ENCODE data around the gene ZNF662. TPM values are rescaled to one million over a fixed set of nuclear protein-coding genes. Genes with fewer than 3 reads are reported as not detected.

ZNF662 gene
- total and polyA plus RNA-seq, 2 of the 13 experiments (the other 11 are each of a cell fraction or from before 2014, with no cell fraction given), result not detected

DNA sequence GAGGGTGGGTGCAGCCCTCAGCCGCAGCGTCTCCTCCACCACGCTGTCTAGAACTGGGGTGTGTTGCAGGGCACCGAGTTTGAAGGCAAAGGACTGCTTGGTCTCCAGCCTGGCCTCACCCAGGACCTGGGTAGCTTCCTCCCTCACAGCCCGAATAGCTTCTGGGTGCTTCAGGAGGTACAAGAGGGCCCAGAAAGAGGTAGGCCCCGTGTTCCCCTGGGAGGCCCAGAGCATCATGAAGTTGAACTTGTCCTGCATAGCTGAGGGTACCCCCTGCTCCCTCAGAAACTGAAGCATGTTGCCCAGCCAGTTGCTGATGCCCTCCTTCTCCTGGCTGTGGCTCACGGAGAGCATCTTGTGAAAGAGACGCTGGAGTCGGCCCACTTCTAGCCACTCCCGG lies 31.2 kb upstream of the ZNF662 start:
- no peaks in the 10 kb centered on the region for H4K20me1 ChIP-seq (ENCODE audit: insufficient read depth, low read length)
- no peaks in the 10 kb centered on the region for H3K9me3 ChIP-seq (ENCODE audit: low read length)
- H3K9ac ChIP-seq (ENCODE audit: insufficient read depth, low read depth, low read length), result no peak overlapping the region
- TF ChIP-seq, protein P1, sequence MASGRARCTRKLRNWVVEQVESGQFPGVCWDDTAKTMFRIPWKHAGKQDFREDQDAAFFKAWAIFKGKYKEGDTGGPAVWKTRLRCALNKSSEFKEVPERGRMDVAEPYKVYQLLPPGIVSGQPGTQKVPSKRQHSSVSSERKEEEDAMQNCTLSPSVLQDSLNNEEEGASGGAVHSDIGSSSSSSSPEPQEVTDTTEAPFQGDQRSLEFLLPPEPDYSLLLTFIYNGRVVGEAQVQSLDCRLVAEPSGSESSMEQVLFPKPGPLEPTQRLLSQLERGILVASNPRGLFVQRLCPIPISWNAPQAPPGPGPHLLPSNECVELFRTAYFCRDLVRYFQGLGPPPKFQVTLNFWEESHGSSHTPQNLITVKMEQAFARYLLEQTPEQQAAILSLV (CRISPR knock-in tag; IDR thresholded peaks at IDR 0.05; ENCODE audit: borderline replicate concordance), result 0 out of 2 replicates have a peak, but pooled peaks have one; percentile 58
- 0 out of 2 replicates have a peak, but pooled peaks have one; percentile 55 for TF ChIP-seq ZNF572 (CRISPR knock-in tag; IDR thresholded peaks at IDR 0.05)
- TF ChIP-seq, protein P2, sequence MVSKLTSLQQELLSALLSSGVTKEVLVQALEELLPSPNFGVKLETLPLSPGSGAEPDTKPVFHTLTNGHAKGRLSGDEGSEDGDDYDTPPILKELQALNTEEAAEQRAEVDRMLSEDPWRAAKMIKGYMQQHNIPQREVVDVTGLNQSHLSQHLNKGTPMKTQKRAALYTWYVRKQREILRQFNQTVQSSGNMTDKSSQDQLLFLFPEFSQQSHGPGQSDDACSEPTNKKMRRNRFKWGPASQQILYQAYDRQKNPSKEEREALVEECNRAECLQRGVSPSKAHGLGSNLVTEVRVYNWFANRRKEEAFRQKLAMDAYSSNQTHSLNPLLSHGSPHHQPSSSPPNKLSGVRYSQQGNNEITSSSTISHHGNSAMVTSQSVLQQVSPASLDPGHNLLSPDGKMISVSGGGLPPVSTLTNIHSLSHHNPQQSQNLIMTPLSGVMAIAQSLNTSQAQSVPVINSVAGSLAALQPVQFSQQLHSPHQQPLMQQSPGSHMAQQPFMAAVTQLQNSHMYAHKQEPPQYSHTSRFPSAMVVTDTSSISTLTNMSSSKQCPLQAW (CRISPR knock-in tag; IDR thresholded peaks at IDR 0.05), result peak; percentile 15; the same call in 1 of the 2 replicates
- TF ChIP-seq, protein P3, sequence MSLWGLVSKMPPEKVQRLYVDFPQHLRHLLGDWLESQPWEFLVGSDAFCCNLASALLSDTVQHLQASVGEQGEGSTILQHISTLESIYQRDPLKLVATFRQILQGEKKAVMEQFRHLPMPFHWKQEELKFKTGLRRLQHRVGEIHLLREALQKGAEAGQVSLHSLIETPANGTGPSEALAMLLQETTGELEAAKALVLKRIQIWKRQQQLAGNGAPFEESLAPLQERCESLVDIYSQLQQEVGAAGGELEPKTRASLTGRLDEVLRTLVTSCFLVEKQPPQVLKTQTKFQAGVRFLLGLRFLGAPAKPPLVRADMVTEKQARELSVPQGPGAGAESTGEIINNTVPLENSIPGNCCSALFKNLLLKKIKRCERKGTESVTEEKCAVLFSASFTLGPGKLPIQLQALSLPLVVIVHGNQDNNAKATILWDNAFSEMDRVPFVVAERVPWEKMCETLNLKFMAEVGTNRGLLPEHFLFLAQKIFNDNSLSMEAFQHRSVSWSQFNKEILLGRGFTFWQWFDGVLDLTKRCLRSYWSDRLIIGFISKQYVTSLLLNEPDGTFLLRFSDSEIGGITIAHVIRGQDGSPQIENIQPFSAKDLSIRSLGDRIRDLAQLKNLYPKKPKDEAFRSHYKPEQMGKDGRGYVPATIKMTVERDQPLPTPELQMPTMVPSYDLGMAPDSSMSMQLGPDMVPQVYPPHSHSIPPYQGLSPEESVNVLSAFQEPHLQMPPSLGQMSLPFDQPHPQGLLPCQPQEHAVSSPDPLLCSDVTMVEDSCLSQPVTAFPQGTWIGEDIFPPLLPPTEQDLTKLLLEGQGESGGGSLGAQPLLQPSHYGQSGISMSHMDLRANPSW (CRISPR knock-in tag; IDR thresholded peaks at IDR 0.05; ENCODE audit: borderline replicate concordance), result no peak
- H3K4me1 ChIP-seq (ENCODE audit: insufficient read depth, low read length), result peaks cover 74% of the 10 kb centered on the region
- in situ Hi-C loops (cut with HindIII; ENCODE audit: extremely low pct_ligation_motif_present, low pct_unique_long_range_greater_than_20kb) (loop anchor here (5.0 kb wide), 2 partner anchors 37 to 92 kb away; no protein-coding TSS in a partner anchor), intact Hi-C loops (cut with micrococcal nuclease; ENCODE audit: unreplicated experiment) (no loop called here)
- no peak for ATAC-seq
- no peaks in the 10 kb centered on the region for H3K79me2 ChIP-seq (ENCODE audit: insufficient read depth, low read length)
- H3K4me3 ChIP-seq (replicated peaks in 1 of 3; ENCODE audit: insufficient read depth in 1 of 3, low read depth in 2 of 3, low read length in 3 of 3), result no peak overlapping the region
- no peaks in the 10 kb centered on the region for H3K36me3 ChIP-seq (replicated peaks in 1 of 2; ENCODE audit: control insufficient read depth in 1 of 2, insufficient read depth in 2 of 2, low read length in 2 of 2)
- ChIA-PET POLR2A (interaction anchor here (1.5 to 2.6 kb wide), 3 partner anchors 19 to 70 kb away, joined by 7 to 32 read pairs (median 15); partner anchors contain the start of gene HIGD1A), CTCF (ENCODE audit: low intra/inter-chr PET ratio, low total read pairs) (no interaction called here)
- peak overlapping the region; percentile 14; the same call in 1 of the 2 replicates for H3K4me2 ChIP-seq (ENCODE audit: low read depth, low read length)
- no peaks in the 10 kb centered on the region for H3K27me3 ChIP-seq (ENCODE audit: control insufficient read depth in 1 of 2, insufficient read depth in 2 of 2, low read length in 2 of 2)
- no peak overlapping the region for H2AFZ ChIP-seq (ENCODE audit: low read length)
- WGBS (ENCODE audit: low lambda C conversion rate), result 90% methylated on average over 10 of the region's 10 CpGs
- peak overlapping the region; percentile 68 for H3K27ac ChIP-seq (ENCODE audit: extremely low read length, insufficient read depth, low read length)
- no peak for FAIRE-seq
- no TSS peak for BruUV-seq (replicated peaks)
- no peak for DNase-seq (ENCODE audit: low spot score)
